ENCODE data around the gene ZNF415.

DNA sequence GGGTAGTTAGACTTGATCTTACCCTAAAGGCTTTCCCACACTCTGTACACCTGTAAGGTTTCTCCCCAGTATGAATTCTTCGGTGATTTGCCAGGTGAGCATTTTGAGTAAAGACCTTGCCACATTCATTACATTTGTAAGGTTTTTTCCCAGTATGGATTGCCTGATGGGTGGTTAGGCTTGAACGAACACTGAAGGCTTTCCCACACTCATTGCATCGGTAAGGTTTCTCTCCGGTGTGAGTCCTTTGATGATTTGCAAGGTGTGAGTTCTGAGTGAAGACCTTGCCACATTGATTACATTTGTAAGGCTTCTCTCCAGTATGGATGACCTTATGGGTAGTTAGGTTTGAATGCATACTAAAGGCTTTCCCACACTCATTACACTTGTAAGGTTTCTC, 64.5 kb downstream of the ZNF415 start:
- no peak for TF ChIP-seq CTCF (IDR thresholded peaks at IDR 0.05; ENCODE audit: borderline replicate concordance, extremely low read depth, low read length, poor library complexity, severe bottlenecking)
- TF ChIP-seq EZH2 (IDR thresholded peaks at IDR 0.05; ENCODE audit: borderline replicate concordance, low read depth, low read length, severe bottlenecking) = no peak
